CD14-positive monocyte (primary cell): ENCODE measurements around the gene MSLN. TPM values are rescaled to one million over a fixed set of nuclear protein-coding genes. Genes with fewer than 3 reads are reported as not detected.

Source experiments
- DNase-seq, 3 donors: peaks; one replicate each; pipeline ENCODE4 v3.0.0-alpha.2; 2011 to 2022
- H2AFZ ChIP-seq: 2 replicates; pipeline ENCODE4 v1.6.0; 2012; ENCODE audit warnings: mild to moderate bottlenecking, low read depth, low read length, inconsistent platforms; ENCODE audit not compliant: insufficient read depth, poor library complexity, severe bottlenecking
- H3K27ac ChIP-seq, 2 donors: 1 replicate in 1 of 2; 2 replicates in 1 of 2; pipeline ENCODE4 v1.5.1; 2012 to 2013; ENCODE audit warnings: low read length in 2 of 2, control low read depth in 1 of 2, inconsistent platforms in 1 of 2, low read depth in 1 of 2, mild to moderate bottlenecking in 1 of 2
- H3K27me3 ChIP-seq, 2 donors: one replicate each; pipeline versions ENCODE4 v1.6.0 to v1.6.1; 2011 to 2013; ENCODE audit warnings: low read length in 2 of 2; ENCODE audit not compliant: control insufficient read depth in 2 of 2, insufficient read depth in 2 of 2
- H3K36me3 ChIP-seq, 2 donors: replicated peaks in 1 of 2; 1 replicate in 1 of 2; 2 replicates in 1 of 2; pipeline versions ENCODE4 v1.5.1 to v1.6.1; 2012 to 2013; ENCODE audit warnings: low read length in 2 of 2, control low read depth in 1 of 2, inconsistent platforms in 1 of 2, mild to moderate bottlenecking in 1 of 2; ENCODE audit not compliant: insufficient read depth in 2 of 2, control insufficient read depth in 1 of 2
- H3K4me1 ChIP-seq, 2 donors: 1 replicate in 1 of 2; 2 replicates in 1 of 2; pipeline versions ENCODE4 v1.5.1 to v1.6.1; 2012 to 2013; ENCODE audit warnings: low read length in 2 of 2, control low read depth in 1 of 2, inconsistent platforms in 1 of 2, mild to moderate bottlenecking in 1 of 2, moderate library complexity in 1 of 2; ENCODE audit not compliant: insufficient read depth in 2 of 2, control insufficient read depth in 1 of 2
- H3K4me2 ChIP-seq: replicated peaks from 2 replicates; pipeline ENCODE3; 2012; ENCODE audit warnings: low read length, moderate library complexity, mild to moderate bottlenecking; ENCODE audit not compliant: poor library complexity, severe bottlenecking; ENCODE audit errors: extremely low read depth
- H3K4me3 ChIP-seq, 3 experiments: fragments of 200-600 bp in 1 of 3; sonication (generic) in 1 of 3; replicated peaks in 1 of 3; 1 replicate in 2 of 3; 2 replicates in 1 of 3; pipeline ENCODE4 v1.5.1; 2011 to 2013; ENCODE audit warnings: low read length in 3 of 3, mild to moderate bottlenecking in 3 of 3, control low read depth in 2 of 3, low read depth in 2 of 3, inconsistent platforms in 1 of 3, moderate library complexity in 1 of 3
- H3K79me2 ChIP-seq: 2 replicates; pipeline ENCODE4 v1.6.0; 2012; ENCODE audit warnings: mild to moderate bottlenecking, control low read depth, inconsistent platforms, low read length, moderate library complexity; ENCODE audit not compliant: insufficient read depth
- H3K9ac ChIP-seq: 2 replicates; pipeline ENCODE4 v1.6.0; 2017; ENCODE audit warnings: low read length, mild to moderate bottlenecking; ENCODE audit not compliant: insufficient read depth, poor library complexity, severe bottlenecking
- H3K9me3 ChIP-seq, 2 donors: replicated peaks in 1 of 2; 1 replicate in 1 of 2; 2 replicates in 1 of 2; pipeline versions ENCODE4 v1.5.1 to v1.6.1; 2012 to 2013; ENCODE audit warnings: low read length in 2 of 2, control low read depth in 1 of 2; ENCODE audit not compliant: control insufficient read depth in 1 of 2, insufficient read depth in 1 of 2
- H4K20me1 ChIP-seq: 2 replicates; pipeline ENCODE4 v1.6.0; 2012; ENCODE audit warnings: mild to moderate bottlenecking, low read length, control low read depth, moderate library complexity; ENCODE audit not compliant: insufficient read depth
- H3K27ac Mint-ChIP-seq, 7 donors: one replicate each; pipeline ENCODE4 v1.8.0; 2020; ENCODE audit warnings: mild to moderate bottlenecking in 7 of 7, mixed read lengths in 7 of 7, moderate library complexity in 6 of 7, inconsistent platforms in 2 of 7
- H3K27me3 Mint-ChIP-seq, 3 donors: one replicate each; pipeline ENCODE4 v1.8.0; 2021 to 2022; ENCODE audit warnings: low read depth in 3 of 3, mild to moderate bottlenecking in 3 of 3, mixed read lengths in 3 of 3, moderate library complexity in 3 of 3, inconsistent platforms in 1 of 3
- H3K36me3 Mint-ChIP-seq, 2 donors: one replicate each; pipeline ENCODE4 v1.8.0; 2020; ENCODE audit warnings: mixed read lengths in 2 of 2, inconsistent platforms in 1 of 2, mild to moderate bottlenecking in 1 of 2
- H3K4me1 Mint-ChIP-seq: one replicate; pipeline ENCODE4 v1.8.0; 2020; ENCODE audit warnings: mild to moderate bottlenecking, mixed read lengths
- H3K4me3 Mint-ChIP-seq, 2 donors: one replicate each; pipeline ENCODE4 v1.8.0; 2020; ENCODE audit warnings: mild to moderate bottlenecking in 2 of 2, mixed read lengths in 2 of 2, moderate library complexity in 1 of 2
- H3K9me3 Mint-ChIP-seq, 7 donors: one replicate each; pipeline ENCODE4 v1.8.0; 2020 to 2022; ENCODE audit warnings: mixed read lengths in 7 of 7, mild to moderate bottlenecking in 6 of 7, moderate library complexity in 6 of 7, inconsistent platforms in 2 of 7
- WGBS: methylation state at CpG from one replicate; pipeline ENCODE4 v1.1.5; 2013; ENCODE audit warnings: missing lambda C conversion rate; ENCODE audit not compliant: insufficient coverage; 5-methylcytosine and 5-hydroxymethylcytosine counted together
- intact Hi-C, 2 donors: fragments of 100-400 bp; cut with micrococcal nuclease; formaldehyde crosslinking; loops; one replicate each; pipeline versions ENCODE4 v1.15.0 to v1.15.1; 2023
- polyA plus RNA-seq, 3 donors: library from polyadenylated mRNA; depleted of rRNA in 1 of 3; unstranded in 2 of 3; stranded (reverse) in 1 of 3; fragments of 300-500 nt in 2 of 3; fragments of >200 nt in 1 of 3; fragmentation: Illumina TruSeq in 2 of 3; gene quantifications; 1 replicate in 2 of 3; 2 replicates in 1 of 3; pipeline ENCODE4 v1.2.3, GENCODE V29; 2012 to 2021
- TF ChIP-seq, protein P1 (sequence below): fragments of 200-600 bp; IDR thresholded peaks from one replicate; pipeline ENCODE4 v1.8.0; 2022; ENCODE audit warnings: antibody characterized with exemption, mild to moderate bottlenecking

The MSLN gene
- polyA plus RNA-seq, 3 donors: 0.07 to 0.29 TPM; not detected in 1

DNA sequence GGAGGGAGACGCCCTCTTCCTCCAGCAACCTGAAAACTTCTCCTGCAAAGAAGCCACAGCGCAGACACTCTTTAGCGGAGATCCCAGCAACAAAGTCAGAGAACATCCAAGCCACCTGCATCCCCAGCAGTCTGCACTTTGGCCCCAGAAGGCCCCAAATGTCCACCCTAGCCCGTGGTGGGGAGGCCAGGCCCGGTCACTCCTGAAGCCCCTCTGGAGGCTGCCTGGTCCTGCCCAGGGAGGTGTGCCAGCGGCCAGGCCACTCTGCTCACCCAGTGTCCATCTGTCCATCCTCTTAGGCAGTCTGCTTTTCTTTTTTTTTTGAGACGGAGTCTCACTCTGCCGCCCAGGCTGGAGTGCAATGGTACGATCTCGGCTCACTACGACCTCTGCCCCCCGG is 28.2 kb upstream of the MSLN start:
- Mint-ChIP-seq H3K4me3 (no peak overlapping the region), H3K27ac (no peak overlapping the region), H3K4me1 (peaks cover 3% of the 10 kb centered on the region), H3K9me3 (no peaks in the 10 kb centered on the region), H3K36me3 (peaks cover 48 to 61% of the 10 kb centered on the region in 2 donors), H3K27me3 (peaks cover 4 to 23% (median 5%) of the 10 kb centered on the region in 3 donors)
- peaks cover 9 to 13% of the 10 kb centered on the region in 2 donors for H3K4me1 ChIP-seq
- H2AFZ ChIP-seq: no peak overlapping the region
- 99% methylated on average over 11 of the region's 12 CpGs for WGBS
- H3K9me3 ChIP-seq: no peaks in the 10 kb centered on the region
- H3K4me2 ChIP-seq: no peak overlapping the region
- DNase-seq: no peak
- no peak overlapping the region for H3K9ac ChIP-seq
- peaks cover 53 to 73% of the 10 kb centered on the region in 2 donors for H3K36me3 ChIP-seq
- H3K27ac ChIP-seq: no peak overlapping the region
- H3K79me2 ChIP-seq: no peaks in the 10 kb centered on the region
- TF ChIP-seq, protein P1, sequence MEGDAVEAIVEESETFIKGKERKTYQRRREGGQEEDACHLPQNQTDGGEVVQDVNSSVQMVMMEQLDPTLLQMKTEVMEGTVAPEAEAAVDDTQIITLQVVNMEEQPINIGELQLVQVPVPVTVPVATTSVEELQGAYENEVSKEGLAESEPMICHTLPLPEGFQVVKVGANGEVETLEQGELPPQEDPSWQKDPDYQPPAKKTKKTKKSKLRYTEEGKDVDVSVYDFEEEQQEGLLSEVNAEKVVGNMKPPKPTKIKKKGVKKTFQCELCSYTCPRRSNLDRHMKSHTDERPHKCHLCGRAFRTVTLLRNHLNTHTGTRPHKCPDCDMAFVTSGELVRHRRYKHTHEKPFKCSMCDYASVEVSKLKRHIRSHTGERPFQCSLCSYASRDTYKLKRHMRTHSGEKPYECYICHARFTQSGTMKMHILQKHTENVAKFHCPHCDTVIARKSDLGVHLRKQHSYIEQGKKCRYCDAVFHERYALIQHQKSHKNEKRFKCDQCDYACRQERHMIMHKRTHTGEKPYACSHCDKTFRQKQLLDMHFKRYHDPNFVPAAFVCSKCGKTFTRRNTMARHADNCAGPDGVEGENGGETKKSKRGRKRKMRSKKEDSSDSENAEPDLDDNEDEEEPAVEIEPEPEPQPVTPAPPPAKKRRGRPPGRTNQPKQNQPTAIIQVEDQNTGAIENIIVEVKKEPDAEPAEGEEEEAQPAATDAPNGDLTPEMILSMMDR: no peak
- H4K20me1 ChIP-seq: no peaks in the 10 kb centered on the region
- no peak overlapping the region for H3K4me3 ChIP-seq
- intact Hi-C loops: no loop called here
- peaks cover 0 to 12% of the 10 kb centered on the region in 2 donors for H3K27me3 ChIP-seq

DNA sequence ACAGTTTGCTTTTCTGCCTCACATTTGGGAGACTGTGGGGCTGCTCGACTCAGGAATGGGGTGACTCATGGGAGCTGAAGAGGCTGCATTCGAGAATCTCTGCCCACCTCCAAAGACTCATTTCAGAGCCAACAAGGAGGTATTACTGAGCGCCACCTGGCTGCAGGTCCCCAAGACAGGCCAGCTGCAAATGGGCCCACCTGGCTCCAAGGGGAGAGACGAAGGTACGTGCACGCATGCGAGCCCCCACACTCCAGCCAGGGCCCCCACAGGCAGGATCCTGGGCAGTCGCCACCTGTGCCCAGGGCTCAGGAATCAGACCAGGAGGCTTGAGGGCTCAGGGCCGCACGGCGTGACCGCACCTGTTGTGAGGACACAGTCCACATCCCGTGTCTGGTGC is 27.6 kb upstream of the MSLN start:
- peaks cover 3% of the 10 kb centered on the region for H3K4me1 Mint-ChIP-seq
- no peaks in the 10 kb centered on the region for H3K9me3 ChIP-seq
- no peak overlapping the region for H3K4me2 ChIP-seq
- no peak for DNase-seq
- peaks cover 4 to 18% (median 5%) of the 10 kb centered on the region in 3 donors for H3K27me3 Mint-ChIP-seq
- H3K27ac Mint-ChIP-seq: no peak overlapping the region
- H2AFZ ChIP-seq: no peak overlapping the region
- H3K36me3 ChIP-seq: peaks cover 57 to 79% of the 10 kb centered on the region in 2 donors
- H3K27ac ChIP-seq: no peak overlapping the region
- WGBS: 91% methylated on average over 11 of the region's 13 CpGs
- H3K4me3 ChIP-seq: no peak overlapping the region
- peaks cover 51 to 67% of the 10 kb centered on the region in 2 donors for H3K36me3 Mint-ChIP-seq
- H3K9me3 Mint-ChIP-seq: no peaks in the 10 kb centered on the region
- TF ChIP-seq, protein P1: no peak
- no peak overlapping the region for H3K9ac ChIP-seq
- H3K79me2 ChIP-seq: no peaks in the 10 kb centered on the region
- H3K27me3 ChIP-seq: peaks cover 0 to 7% of the 10 kb centered on the region in 2 donors
- peaks cover 4 to 7% of the 10 kb centered on the region in 2 donors for H3K4me1 ChIP-seq
- H4K20me1 ChIP-seq: no peaks in the 10 kb centered on the region
- H3K4me3 Mint-ChIP-seq: no peak overlapping the region
- intact Hi-C loops: no loop called here
